Heart right ventricle (tissue), 16 donors: ENCODE measurements around the gene BMF. TPM values are rescaled to one million over a fixed set of nuclear protein-coding genes. Genes with fewer than 3 reads are reported as not detected.
A peak's percentile ranks its signal among the peaks of the same experiment; 100 is the strongest.

Experiments
- ATAC-seq, 8 donors: fragments of 200-7000 bp; cut with Tn5 transposase; one replicate each; pipeline ENCODE4 v1.9.1; 2020; ENCODE audit warnings: mild to moderate bottlenecking in 8 of 8, moderate library complexity in 8 of 8, moderate number of reproducible peaks in 1 of 8
- DNase-seq, 2 donors: peaks; one replicate each; pipeline ENCODE4 v3.0.0-alpha.2; 2020
- H3K27ac ChIP-seq, 10 donors: fragments of 200-600 bp; sonication (generic) in 2 of 10; one replicate each; pipeline versions ENCODE4 v1.5.0 to v1.8.0; 2020 to 2022; ENCODE audit warnings: mild to moderate bottlenecking in 3 of 10
- H3K27me3 ChIP-seq, 7 donors: fragments of 200-600 bp; one replicate each; pipeline ENCODE4 v1.8.0; 2021 to 2022; ENCODE audit warnings: mild to moderate bottlenecking in 2 of 7
- H3K36me3 ChIP-seq, 9 donors: fragments of 200-600 bp; sonication (generic) in 1 of 9; one replicate each; pipeline versions ENCODE4 v1.5.0 to v1.8.0; 2020 to 2022; ENCODE audit warnings: mild to moderate bottlenecking in 2 of 9
- H3K4me1 ChIP-seq, 9 donors: fragments of 200-600 bp; sonication (generic) in 1 of 9; one replicate each; pipeline versions ENCODE4 v1.5.0 to v1.8.0; 2020 to 2022; ENCODE audit warnings: mild to moderate bottlenecking in 4 of 9
- H3K4me3 ChIP-seq, 10 donors: fragments of 200-600 bp; sonication (generic) in 2 of 10; one replicate each; pipeline versions ENCODE4 v1.5.0 to v1.8.0; 2020 to 2022; ENCODE audit warnings: mild to moderate bottlenecking in 7 of 10, moderate library complexity in 2 of 10
- H3K9me3 ChIP-seq, 11 donors: fragments of 200-600 bp in 10 of 11; sonication (generic) in 2 of 11; one replicate each; pipeline versions ENCODE4 v1.5.0 to v1.8.0; 2013 to 2022; ENCODE audit warnings: mild to moderate bottlenecking in 2 of 11, control low read depth in 1 of 11, moderate library complexity in 1 of 11
- CTCF ChIP-seq, 9 donors: fragments of 200-600 bp; sonication (generic) in 2 of 9; IDR thresholded peaks; one replicate each; pipeline versions ENCODE4 v1.5.0 to v1.8.0; 2021 to 2022; ENCODE audit warnings: antibody characterized with exemption in 9 of 9, mild to moderate bottlenecking in 5 of 9, moderate library complexity in 1 of 9
- WGBS, 2 donors: extraction: QIAGEN DNeasy Blood & Tissue Kit; methylation state at CpG; one replicate each; pipeline ENCODE4 v1.1.7; 2013; ENCODE audit warnings: inconsistent platforms in 1 of 2; 5-methylcytosine and 5-hydroxymethylcytosine counted together
- intact Hi-C, 10 donors: fragments of 100-400 bp; cut with DNase I; formaldehyde crosslinking; loops; one replicate each; pipeline versions ENCODE4 v1.11.1 to v1.14.2; 2022
- polyA plus RNA-seq, 2 donors: library from polyadenylated mRNA; stranded (reverse); fragments of 200-250 nt; gene quantifications; one replicate each; pipeline ENCODE4 v1.2.3, GENCODE V29; 2013
- total RNA-seq, 10 donors: library from RNA; stranded (reverse); fragmentation: NEBNext Ultra II Directional in 3 of 10; extraction: Animal tissue kit (Norgen Biotek cat#: 25700) in 3 of 10; gene quantifications; one replicate each; pipeline versions ENCODE4 v1.2.1 to v1.2.4, GENCODE V29; 2021 to 2023
- donor health status: Arrhythmogenic right ventricular cardiomyopathy.
- donor health status: ischemic (EF 13 %, LVEDD 7.1; RV severe dilation, severe dysfunction).
- donor health status: healthy with polysubstance abuse.
- donor health status: DM: no; HTN: yes; CAD: no.
- donor health status: DM: no; HTN: no; CAD: no.
- donor health status: ischemic (EF 25% LVEDD 6.9; RV normal size, moderate dysfunction).
- donor health status: ischemic (EF 25% LVEDD 5.7; RV mildly dilated, moderate dysfunction).
- donor health status: healthy.
- donor health status: DM: yes; HTN: yes; CAD: no.
- donor health status: Ischemic cardiomyopathy.
- donor health status: ischemic (EF 35%, LVEDD 5.7; RV mildly dilated, moderate dysfunction).
- donor health status: nonischemic (EF 11% LVEDD 7.7; RV severe dilation, severe dysfunction).
- donor health status: DM: yes; HTN: yes; CAD: no.
- donor health status: PGD.
- donor health status: ischemic (EF 29% LVEDD 5.4; RV normal size, mild dysfunction).
- donor health status: nonischemic (EF 23%, LVEDD 6.1; RV moderate dilation, normal function).

BMF gene
- total and polyA plus RNA-seq, 12 donors = 0.92 to 10.2 (median 3.0) TPM

DNA sequence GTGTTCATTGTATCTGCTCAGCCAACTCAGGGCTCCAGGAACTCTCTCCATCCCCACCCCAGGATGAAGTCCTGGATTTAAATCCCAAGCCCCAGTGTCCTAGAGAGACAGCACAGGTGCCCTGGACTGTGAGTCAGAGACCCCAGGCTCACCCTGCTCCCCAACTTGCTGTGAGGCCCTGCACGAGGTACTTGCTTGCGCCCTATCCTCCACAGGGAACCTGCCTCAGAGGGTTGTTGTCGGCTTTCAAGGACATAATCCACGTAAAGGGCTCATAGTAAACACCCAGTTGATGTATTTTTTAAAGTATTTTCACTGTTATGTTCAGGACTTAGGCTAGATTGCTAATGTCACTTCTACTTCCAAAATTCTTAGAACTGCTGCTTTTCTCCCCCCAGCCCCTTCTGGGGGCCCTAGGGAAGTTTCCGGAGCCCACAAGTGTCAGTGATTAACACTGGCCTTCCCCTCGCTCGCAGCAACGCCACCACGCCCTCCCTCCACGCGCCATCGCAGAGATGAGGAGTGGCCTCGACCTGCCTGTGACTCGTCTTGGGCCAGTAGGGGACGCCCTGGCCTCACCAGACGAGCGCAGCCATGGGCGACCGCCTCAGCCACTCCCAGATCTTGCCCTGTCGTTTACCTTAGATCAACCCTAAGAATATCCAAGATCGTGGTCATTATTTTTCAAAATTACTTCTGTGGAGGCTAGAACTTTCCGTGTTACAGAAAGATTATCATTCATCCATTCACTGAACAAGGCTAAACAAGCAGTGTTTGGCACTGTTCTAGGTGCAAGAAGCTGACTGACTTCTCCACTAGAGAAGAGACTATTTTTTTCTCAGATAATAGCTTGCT is 63.7 kb downstream of the BMF start:
- peaks cover 3 to 67% (median 59%) of the 10 kb centered on the region in 9 donors for H3K4me1 ChIP-seq
- ATAC-seq = peak; percentile 91 to 96 (median 94)
- TF ChIP-seq CTCF (IDR thresholded peaks at IDR 0.05) = peak; percentile 79 to 99 (median 95)
- WGBS, 2 donors = 5% methylated on average over 22 of the region's 22 CpGs
- H3K36me3 ChIP-seq = peaks cover 0 to 4% (median 0%) of the 10 kb centered on the region in 9 donors
- H3K9me3 ChIP-seq = no peaks in the 10 kb centered on the region
- intact Hi-C loops = loop anchor here (1.0 to 10.0 kb wide), 13 partner anchors 37 to 380 kb away; partner anchors contain the start of genes BMF (in 6 of the 10) and BUB1B (in 5 of the 10)
- no peaks in the 10 kb centered on the region for H3K27me3 ChIP-seq
- peak; percentile 87 to 89 for DNase-seq
- H3K27ac ChIP-seq = peak overlapping the region in 8 of 10 donors; percentile 36 to 74 (median 46)
- H3K4me3 ChIP-seq = peak overlapping the region in 5 of 10 donors; percentile 2 to 22 (median 19)

DNA sequence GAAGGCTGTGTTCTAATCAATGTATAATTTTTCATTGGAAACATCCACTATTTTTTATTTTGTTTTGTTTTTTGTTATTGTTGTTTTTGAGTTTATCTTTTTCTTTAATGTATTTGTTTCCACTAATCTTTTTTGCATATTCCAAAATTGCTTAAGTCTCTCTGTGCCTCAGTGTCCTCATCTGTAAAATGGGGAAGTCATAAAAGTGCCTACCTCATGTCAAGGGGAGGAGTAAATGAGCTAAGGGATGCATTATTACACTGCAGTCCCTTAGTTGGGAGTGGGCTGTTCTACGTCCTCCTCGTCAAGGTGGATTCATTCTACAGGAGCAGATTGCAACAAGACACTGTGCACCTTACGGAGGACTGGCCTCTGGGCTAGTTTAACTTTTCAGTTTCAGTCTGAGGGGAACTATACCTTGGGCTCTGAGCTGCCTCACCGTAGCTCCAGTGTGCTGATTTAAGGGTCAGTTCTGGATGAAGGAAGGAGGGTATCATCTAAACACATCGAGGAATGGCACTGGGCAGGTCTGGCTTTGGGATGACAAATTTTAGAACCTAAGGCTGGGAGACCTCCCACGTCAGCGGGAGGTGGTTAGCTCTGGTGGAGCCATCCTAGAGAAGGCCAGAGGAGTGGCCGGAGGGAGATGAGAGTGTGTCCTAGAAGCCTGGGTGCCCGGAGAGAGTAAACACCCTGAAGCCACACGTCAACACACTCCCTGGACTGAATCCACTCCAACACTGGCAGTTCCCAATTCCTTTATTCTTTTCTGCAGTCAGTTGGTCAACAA is 64.6 kb downstream of the BMF start:
- ATAC-seq = no peak
- peaks cover 0 to 4% (median 0%) of the 10 kb centered on the region in 9 donors for H3K36me3 ChIP-seq
- TF ChIP-seq CTCF (IDR thresholded peaks at IDR 0.05) = no peak
- DNase-seq = no peak
- intact Hi-C loops = loop anchor here in 6 of 10 donors (2.0 to 10.0 kb wide), 6 partner anchors 65 to 381 kb away; partner anchors contain the start of genes BMF (in 2 of the 6) and BUB1B (in 1 of the 6)
- H3K4me1 ChIP-seq = peaks cover 3 to 63% (median 58%) of the 10 kb centered on the region in 9 donors
- peak overlapping the region in 5 of 10 donors; percentile 38 to 74 (median 46) for H3K27ac ChIP-seq
- H3K9me3 ChIP-seq = no peaks in the 10 kb centered on the region
- WGBS, 2 donors = 71 to 77% methylated on average over 10 of the region's 10 CpGs
- no peak overlapping the region for H3K4me3 ChIP-seq
- no peaks in the 10 kb centered on the region for H3K27me3 ChIP-seq

DNA sequence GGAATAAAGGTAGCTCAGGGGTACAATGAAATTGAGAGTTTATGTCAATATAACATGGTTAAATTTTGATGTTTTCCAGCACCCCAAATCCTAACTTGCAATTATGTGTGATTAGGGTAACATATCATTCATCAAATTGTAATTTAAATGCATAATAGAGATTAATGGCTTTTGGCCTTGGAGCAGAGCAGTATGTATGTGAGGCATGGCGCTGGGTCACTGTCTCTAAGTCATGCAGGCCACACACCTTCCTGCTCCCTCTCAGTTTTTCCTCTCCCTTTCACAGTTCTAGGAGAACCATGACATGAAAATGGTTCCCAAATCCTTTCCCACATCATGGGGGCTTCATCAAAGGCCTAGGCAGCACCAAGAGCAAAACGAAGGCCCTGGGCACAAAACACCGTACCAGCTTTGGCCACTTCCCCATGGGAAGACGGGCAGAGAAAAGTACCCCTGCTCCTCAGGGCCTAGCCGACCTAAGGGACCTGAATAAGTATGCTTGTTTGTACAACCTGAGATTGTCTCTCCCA is 65.8 kb downstream of the BMF start:
- peaks cover 5 to 55% (median 50%) of the 10 kb centered on the region in 9 donors for H3K4me1 ChIP-seq

More for the DNA sequence above, 65.8 kb downstream of the BMF start:
- ATAC-seq (no peak), DNase-seq (no peak)
- Histone ChIP-seq H3K27ac (no peak overlapping the region), H3K4me3 (no peak overlapping the region), H3K27me3 (no peaks in the 10 kb centered on the region), H3K9me3 (no peaks in the 10 kb centered on the region), H3K36me3 (peaks cover 0 to 5% (median 0%) of the 10 kb centered on the region in 9 donors)
- WGBS, 2 donors = 89 to 91% methylated on average over 5 of the region's 5 CpGs
- intact Hi-C loops = loop anchor here in 3 of 10 donors (5.0 to 10.0 kb wide), 3 partner anchors 119 to 382 kb away; partner anchors contain the start of gene BUB1B (in 1 of the 3)
- no peak for TF ChIP-seq CTCF (IDR thresholded peaks at IDR 0.05)
